Stimulated activated CD4-positive, alpha-beta T cell treated with anti-CD3 and anti-CD28 coated beads, TNF-alpha, amount 100 ng/mL, for 24 hours (primary cell): ENCODE data around the gene LIPC.

Source experiments
- DNase-seq, 3 experiments: peaks; one replicate each; pipeline ENCODE4 v3.0.0-alpha.2; 2020; ENCODE audit warnings: low read depth in 3 of 3

Gene LIPC

GRCh38 chr15:58406811-58407210 lies 25.0 kb upstream of the LIPC start:
- DNase-seq: no peak

GRCh38 chr15:58407236-58407775 lies 24.5 kb upstream of the LIPC start:
- DNase-seq: no peak

GRCh38 chr15:58407778-58408177 lies 24.0 kb upstream of the LIPC start:
- no peak for DNase-seq

- no peak for DNase-seq
These were observed 21.9 kb upstream of the LIPC start for GRCh38 chr15:58409861-58410260.

- DNase-seq: peak in 2 of 3 experiments; percentile 3 to 12
These were observed 21.4 kb upstream of the LIPC start for GRCh38 chr15:58410353-58410752.

- no peak for DNase-seq
These were observed 18.5 kb upstream of the LIPC start for GRCh38 chr15:58413253-58413652.

GRCh38 chr15:58415636-58416035 lies 16.2 kb upstream of the LIPC start:
- DNase-seq: no peak

GRCh38 chr15:58416963-58417362 lies 14.8 kb upstream of the LIPC start:
- DNase-seq: no peak

- no peak for DNase-seq
These were observed 13.7 kb upstream of the LIPC start for GRCh38 chr15:58418135-58418534.

- no peak for DNase-seq
These were observed 11.8 kb upstream of the LIPC start for GRCh38 chr15:58419803-58420524.

GRCh38 chr15:58420579-58421043 lies 11.2 kb upstream of the LIPC start:
- DNase-seq: no peak

- DNase-seq: no peak
These were observed 8.6 kb upstream of the LIPC start for GRCh38 chr15:58423205-58423604.

GRCh38 chr15:58423831-58424608 lies 7.8 kb upstream of the LIPC start:
- no peak for DNase-seq

- no peak for DNase-seq
These were observed 7.1 kb upstream of the LIPC start for GRCh38 chr15:58424722-58425121.

GRCh38 chr15:58425185-58425584 lies 6.6 kb upstream of the LIPC start:
- no peak for DNase-seq

- no peak for DNase-seq
These were observed 6.0 kb upstream of the LIPC start for GRCh38 chr15:58425834-58426233.

GRCh38 chr15:58426501-58426900 lies 5.3 kb upstream of the LIPC start:
- DNase-seq: no peak

GRCh38 chr15:58427987-58428386 lies 3.8 kb upstream of the LIPC start:
- DNase-seq: no peak

GRCh38 chr15:58430224-58430787 lies 1.5 kb upstream of the LIPC start:
- DNase-seq: no peak

- no peak for DNase-seq
These were observed 610 bp downstream of the LIPC start for GRCh38 chr15:58432401-58432800.

- DNase-seq: no peak
These were observed 2.0 kb downstream of the LIPC start for GRCh38 chr15:58433597-58434333.

- no peak for DNase-seq
These were observed 2.6 kb downstream of the LIPC start for GRCh38 chr15:58434334-58434875.
